Esophagus squamous epithelium (tissue), 5 donors: Measurements from ENCODE around the gene SIAH2. TPM values are rescaled to one million over a fixed set of nuclear protein-coding genes. Genes with fewer than 3 reads are reported as not detected.

ENCODE experiments used
- DNase-seq: peaks from one replicate; lab custom pipeline; 2025; lab: John Stamatoyannopoulos, UW
- H3K27ac ChIP-seq, 4 donors: fragments of 200-600 bp; sonication (generic); one replicate each; pipeline ENCODE4 v1.5.1; 2016 to 2019; ENCODE audit warnings: mild to moderate bottlenecking in 1 of 4
- H3K27me3 ChIP-seq, 4 donors: fragments of 200-600 bp; sonication (generic); 1 replicate in 3 of 4; 2 replicates in 1 of 4; pipeline versions ENCODE4 v1.5.1 to v1.6.0; 2017 to 2021; ENCODE audit warnings: antibody characterized with exemption in 1 of 4
- H3K36me3 ChIP-seq, 3 donors: fragments of 200-600 bp; sonication (generic); one replicate each; pipeline ENCODE4 v1.5.1; 2016 to 2019
- H3K4me1 ChIP-seq, 3 donors: fragments of 200-600 bp; sonication (generic); one replicate each; pipeline ENCODE4 v1.5.1; 2017 to 2019
- H3K4me3 ChIP-seq, 4 donors: fragments of 200-600 bp; sonication (generic); 1 replicate in 3 of 4; 2 replicates in 1 of 4; pipeline ENCODE4 v1.5.1; 2016 to 2019; ENCODE audit warnings: mild to moderate bottlenecking in 2 of 4, moderate library complexity in 1 of 4
- H3K9me3 ChIP-seq, 3 donors: fragments of 200-600 bp; sonication (generic); one replicate each; pipeline ENCODE4 v1.5.1; 2016 to 2019
- POLR2A ChIP-seq, 4 donors: fragments of 450-650 bp; IDR thresholded peaks; one replicate each; pipeline ENCODE4 v1.6.1; 2017; ENCODE audit warnings: antibody characterized with exemption in 4 of 4, mild to moderate bottlenecking in 4 of 4, moderate library complexity in 3 of 4
- WGBS, 2 donors: methylation state at CpG; one replicate each; pipeline ENCODE4 v1.1.5; 2018; 5-methylcytosine and 5-hydroxymethylcytosine counted together
- intact Hi-C: fragments of 100-400 bp; cut with DNase I; formaldehyde crosslinking; loops from one replicate; pipeline ENCODE4 v1.15.0; 2022
- total RNA-seq, 4 donors: library from RNA; depleted of rRNA; stranded (reverse); fragments of >200 nt; gene quantifications; one replicate each; pipeline ENCODE4 v1.1.0, GENCODE V29; 2016
- TF ChIP-seq, protein P1 (sequence below), 6 experiments: fragments of 450-650 bp in 4 of 6; fragments of 200-600 bp in 2 of 6; sonication (generic) in 2 of 6; IDR thresholded peaks; one replicate each; pipeline ENCODE4 v1.5.1; 2016 to 2019; ENCODE audit warnings: antibody characterized with exemption in 6 of 6, mild to moderate bottlenecking in 4 of 6, moderate library complexity in 4 of 6
- donor health status: DM: yes; HTN: yes; CAD: no.

SIAH2 gene
- total RNA-seq, 4 donors from 2014 or later, result 39.4 to 74.8 (median 51.8) TPM

DNA sequence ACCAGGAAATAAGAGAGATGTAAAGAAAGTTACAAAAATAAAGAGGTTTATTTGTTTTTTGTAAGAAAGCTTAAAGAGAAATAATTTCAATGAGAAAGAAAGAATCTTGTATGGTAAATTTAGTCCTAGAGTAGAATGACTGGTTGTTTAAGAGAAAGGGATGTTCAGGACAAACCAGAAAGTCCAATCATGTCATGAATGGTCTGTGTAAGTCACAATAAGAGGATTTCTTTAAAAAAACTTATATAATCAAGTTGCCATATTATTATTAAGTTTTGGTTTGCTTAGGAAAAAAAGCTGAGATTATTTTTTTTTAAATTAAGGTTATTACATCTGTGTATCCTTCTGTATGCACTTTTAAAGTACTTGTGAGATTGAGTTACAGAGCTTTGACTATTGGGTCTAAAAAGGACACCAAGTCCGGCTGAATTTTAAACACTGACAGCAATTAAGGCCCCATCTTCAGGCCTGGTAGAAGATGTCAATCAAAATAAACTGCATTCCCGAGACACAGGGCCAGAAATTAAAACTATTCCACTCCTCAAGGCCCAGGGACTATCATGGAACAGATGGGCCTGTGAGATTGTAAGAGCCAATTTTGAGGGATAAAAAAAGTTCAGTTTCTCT, 71.4 kb downstream of the SIAH2 start:
- Histone ChIP-seq H3K27me3 (no peaks in the 10 kb centered on the region), H3K36me3 (no peaks in the 10 kb centered on the region)

More for the DNA sequence above, 71.4 kb downstream of the SIAH2 start:
- H3K4me3 ChIP-seq, result no peak overlapping the region
- 78 to 79% methylated on average over 2 of the region's 2 CpGs for WGBS, 2 donors
- H3K4me1 ChIP-seq, result no peaks in the 10 kb centered on the region
- TF ChIP-seq, protein P1, sequence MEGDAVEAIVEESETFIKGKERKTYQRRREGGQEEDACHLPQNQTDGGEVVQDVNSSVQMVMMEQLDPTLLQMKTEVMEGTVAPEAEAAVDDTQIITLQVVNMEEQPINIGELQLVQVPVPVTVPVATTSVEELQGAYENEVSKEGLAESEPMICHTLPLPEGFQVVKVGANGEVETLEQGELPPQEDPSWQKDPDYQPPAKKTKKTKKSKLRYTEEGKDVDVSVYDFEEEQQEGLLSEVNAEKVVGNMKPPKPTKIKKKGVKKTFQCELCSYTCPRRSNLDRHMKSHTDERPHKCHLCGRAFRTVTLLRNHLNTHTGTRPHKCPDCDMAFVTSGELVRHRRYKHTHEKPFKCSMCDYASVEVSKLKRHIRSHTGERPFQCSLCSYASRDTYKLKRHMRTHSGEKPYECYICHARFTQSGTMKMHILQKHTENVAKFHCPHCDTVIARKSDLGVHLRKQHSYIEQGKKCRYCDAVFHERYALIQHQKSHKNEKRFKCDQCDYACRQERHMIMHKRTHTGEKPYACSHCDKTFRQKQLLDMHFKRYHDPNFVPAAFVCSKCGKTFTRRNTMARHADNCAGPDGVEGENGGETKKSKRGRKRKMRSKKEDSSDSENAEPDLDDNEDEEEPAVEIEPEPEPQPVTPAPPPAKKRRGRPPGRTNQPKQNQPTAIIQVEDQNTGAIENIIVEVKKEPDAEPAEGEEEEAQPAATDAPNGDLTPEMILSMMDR (IDR thresholded peaks at IDR 0.05), result no peak
- no peak for TF ChIP-seq POLR2A (IDR thresholded peaks at IDR 0.05)
- no peak overlapping the region for H3K27ac ChIP-seq
- intact Hi-C loops, result no loop called here
- no peaks in the 10 kb centered on the region for H3K9me3 ChIP-seq
- no peak for DNase-seq

Other genes with a start within 250 kb of the SIAH2 start
- 100 to 1,000 TPM; 137 to 273 (median 206) TPM for gene SERP1, start 216.7 kb downstream of the SIAH2 start, total RNA-seq
- 100 to 1,000 TPM in 3 of 4 donors, 10 to 100 TPM in 1; 67.7 to 233 (median 136) TPM for gene EIF2A, start 216.4 kb downstream of the SIAH2 start, total RNA-seq
- gene SELENOT, start 159.8 kb downstream of the SIAH2 start, total RNA-seq, result 100 to 1,000 TPM in 3 of 4 donors, 10 to 100 TPM in 1; 32.0 to 105 (median 102) TPM
- gene ERICH6, start 59.2 kb downstream of the SIAH2 start, total RNA-seq, result not detected
- not detected for gene MINDY4B, start 142.3 kb upstream of the SIAH2 start, total RNA-seq
- not detected for gene CLRN1, start 209.6 kb upstream of the SIAH2 start, total RNA-seq